HG03039 (cell line): ENCODE results near the gene CXorf49B.
"Not testable (repeated sequence)": the region's sequence is repeated elsewhere in the genome, so short reads cannot be mapped to it uniquely, and the experiment has no call there.

Source experiments
- ATAC-seq: cut with Tn5 transposase; IDR thresholded peaks from one replicate; pipeline ENCODE4 v1.9.1; 2021; ENCODE audit warnings: mild to moderate bottlenecking, moderate library complexity; ENCODE audit not compliant: unreplicated experiment

CXorf49B gene

DNA sequence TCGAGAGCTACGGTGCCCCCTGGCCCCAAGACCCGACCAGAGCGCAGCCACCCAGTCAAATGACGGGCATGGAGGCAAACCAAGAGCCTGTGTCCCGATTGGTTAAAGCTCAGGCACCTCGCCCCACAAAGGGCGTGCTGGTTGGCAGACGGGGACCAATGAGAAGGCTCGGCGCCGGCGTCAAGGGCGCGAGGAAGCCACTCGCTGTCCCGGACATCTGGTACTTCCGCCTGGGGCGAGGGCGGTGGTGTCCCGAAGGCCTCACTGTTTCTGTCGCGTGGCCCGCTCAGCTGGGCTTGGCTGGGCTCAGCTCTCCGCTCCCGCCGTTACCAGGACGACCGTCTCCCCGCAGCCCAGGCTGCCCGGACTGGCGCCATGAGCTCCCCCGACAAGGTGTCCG, at the start of gene CXorf49B:
TSS of gene CXorf49B (plus strand) at position 301 of the 400 bp plus-strand sequence. CDS start at position 376, 75 bp downstream.
- not testable (repeated sequence) for ATAC-seq

- ATAC-seq = not testable (repeated sequence)
Measured at GRCh38 chrX:71714064-71714463, 49.1 kb upstream of the CXorf49B start.

DNA sequence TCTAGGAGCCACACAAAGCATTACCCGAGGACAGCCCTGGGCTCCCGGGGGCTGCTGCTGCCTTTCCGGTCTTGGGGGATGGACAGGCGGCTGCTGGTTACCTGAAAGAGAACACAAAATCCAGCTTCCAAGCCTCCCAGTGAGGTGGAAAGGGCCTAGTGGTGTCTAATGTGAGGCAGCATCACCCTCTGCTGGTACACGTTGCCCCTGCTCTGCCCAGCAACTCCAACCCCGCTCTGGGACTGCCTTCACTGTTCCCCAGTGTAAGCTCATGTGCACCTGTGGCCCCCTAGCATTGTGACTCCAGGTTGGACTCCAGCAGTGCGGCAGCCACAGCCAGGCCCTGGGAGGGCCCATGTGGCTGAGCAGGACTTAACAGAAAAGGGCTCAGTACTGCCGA, 47.6 kb upstream of the CXorf49B start:
- not testable (repeated sequence) for ATAC-seq

DNA sequence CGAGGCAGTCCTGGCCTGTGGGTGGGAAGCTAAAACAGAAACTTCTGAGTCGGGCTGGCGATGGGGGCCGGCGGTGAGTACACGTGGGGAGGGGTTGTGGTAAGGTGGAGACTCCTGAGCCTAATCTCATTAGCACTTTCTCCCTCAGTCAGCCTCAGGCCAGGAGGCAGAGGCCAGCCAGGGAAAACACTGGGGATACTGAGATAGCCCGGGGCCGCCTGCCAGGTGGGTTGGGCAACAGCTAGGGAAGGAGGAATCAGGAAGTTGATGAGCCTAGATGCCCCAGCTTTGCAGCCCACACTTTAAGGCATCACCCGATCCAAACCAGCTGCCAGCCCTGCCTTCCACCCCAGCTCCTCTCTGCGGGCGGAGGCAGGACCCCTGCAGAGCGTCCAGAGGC, 46.8 kb upstream of the CXorf49B start:
- ATAC-seq = not testable (repeated sequence)

- ATAC-seq = not testable (repeated sequence)
Measured at GRCh38 chrX:71718185-71718584, 45.0 kb upstream of the CXorf49B start, which contains the start of gene CXorf49. Gene CXorf49, minus strand, starts transcription at chrX:71718285. Its CDS starts 134 bp downstream, at chrX:71718151.

DNA sequence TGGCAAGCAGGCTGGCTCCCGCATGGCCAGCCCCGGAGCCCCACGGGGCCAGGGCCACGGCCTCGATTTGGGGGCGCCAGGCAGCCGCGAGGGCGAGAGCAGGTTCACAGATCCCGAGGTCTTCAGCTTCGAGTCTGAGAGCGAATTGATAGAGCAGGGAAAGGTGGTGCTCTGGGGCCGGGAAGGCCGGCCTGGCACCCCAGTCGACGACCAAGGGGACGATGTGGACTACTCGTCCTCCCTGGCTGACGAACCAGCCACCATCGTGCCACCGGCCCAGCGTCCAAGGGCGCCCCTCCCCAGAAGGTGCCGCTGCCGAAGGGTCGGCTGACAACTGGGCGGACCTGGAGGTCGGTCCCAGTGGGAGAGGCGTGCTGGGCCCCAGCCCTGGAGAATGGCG, 44.0 kb upstream of the CXorf49B start:
- not testable (repeated sequence) for ATAC-seq

DNA sequence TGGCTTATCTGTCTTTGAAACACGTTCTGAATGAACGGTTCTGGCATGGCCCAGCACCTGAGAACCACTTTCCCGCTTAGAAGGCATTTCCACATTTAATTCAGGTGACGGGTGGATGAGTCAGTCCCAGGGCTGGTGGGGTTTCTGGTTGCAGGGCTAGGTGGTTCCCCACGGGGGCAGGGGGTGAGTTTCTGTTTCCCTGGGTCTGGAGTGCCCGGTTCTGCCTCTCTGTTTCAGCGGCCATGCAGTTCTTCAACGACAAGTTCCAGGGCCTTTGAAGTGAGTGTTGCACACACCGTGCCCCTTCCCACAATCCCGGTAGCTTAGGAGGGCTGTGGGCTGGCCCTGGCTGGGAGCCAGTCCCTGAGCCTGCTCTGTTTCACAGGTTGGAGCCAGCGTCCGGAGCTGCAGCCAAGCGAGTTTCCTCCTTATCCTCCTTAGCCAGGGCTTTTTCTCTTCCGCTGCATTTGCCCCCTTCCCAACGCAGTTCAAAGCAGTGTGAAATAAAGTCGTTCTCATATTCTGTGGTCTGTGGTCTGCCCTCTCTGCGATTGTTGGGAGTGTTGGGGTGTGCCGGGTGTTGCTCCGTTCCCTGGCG, 42.8 kb upstream of the CXorf49B start:
- not testable (repeated sequence) for ATAC-seq

GRCh38 chrX:71760688-71761281, 2.4 kb upstream of the CXorf49B start:
- not testable (repeated sequence) for ATAC-seq

GRCh38 chrX:71764832-71765231, 1.7 kb downstream of the CXorf49B start:
- ATAC-seq = not testable (repeated sequence)

GRCh38 chrX:71765613-71766012, 2.5 kb downstream of the CXorf49B start:
- ATAC-seq = not testable (repeated sequence)

GRCh38 chrX:71767134-71767533, 4.0 kb downstream of the CXorf49B start:
- ATAC-seq = not testable (repeated sequence)

DNA sequence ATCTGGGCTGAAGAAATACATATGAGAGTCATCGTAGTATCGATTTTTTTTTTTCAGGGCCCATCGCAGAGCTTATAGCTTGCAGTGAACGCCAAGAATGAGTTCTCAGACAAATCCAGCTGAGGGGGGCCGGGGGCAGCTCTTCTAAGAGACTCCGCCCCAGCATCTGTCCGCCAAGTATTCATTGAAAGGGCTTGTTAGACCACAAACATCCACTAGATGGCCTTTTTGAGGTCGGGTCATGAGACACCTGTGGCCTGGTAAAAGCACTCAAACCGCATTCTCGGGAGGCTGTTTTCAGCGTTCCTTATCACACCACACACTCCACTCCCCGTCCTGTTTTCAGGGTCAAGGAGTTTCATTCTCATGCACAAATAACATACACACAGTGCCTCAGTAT, 15.2 kb downstream of the CXorf49B start:
- ATAC-seq = not testable (repeated sequence)

DNA sequence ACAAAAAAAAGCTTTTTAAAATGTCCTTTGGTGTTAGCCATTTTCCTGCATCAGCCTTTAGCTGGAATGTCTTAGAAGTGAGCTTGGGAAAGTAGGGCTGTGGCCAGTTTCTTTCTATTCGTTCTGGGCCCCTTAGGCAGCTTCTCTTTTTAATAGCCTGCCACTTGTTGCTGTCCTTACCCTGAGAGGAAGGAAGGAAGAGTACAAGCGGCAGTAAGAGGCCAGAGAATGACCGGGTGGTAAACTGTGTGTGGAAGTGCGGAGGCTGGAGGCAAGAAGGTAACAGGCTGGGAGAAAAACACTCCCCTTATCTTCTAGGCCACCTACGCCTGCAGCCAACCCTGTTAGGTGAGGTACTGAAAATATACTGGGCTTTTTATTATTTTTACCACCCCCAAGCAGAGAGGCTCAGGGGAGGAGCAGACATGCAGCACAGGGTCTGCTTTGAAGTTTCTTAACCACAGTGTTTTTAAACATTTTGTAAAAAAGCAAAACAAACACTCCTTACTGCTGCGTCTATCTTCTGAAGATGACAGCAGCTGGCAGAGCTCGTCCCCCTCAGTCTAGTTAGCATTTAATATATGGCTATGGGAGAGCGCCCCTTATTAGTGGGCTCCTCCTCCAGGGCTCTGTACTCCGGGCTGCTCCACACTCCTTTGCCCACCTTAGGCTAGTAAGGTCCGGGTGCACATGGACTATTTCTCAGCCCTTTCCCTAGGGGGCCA, 19.2 kb downstream of the CXorf49B start:
- ATAC-seq = not testable (repeated sequence)

- not testable (repeated sequence) for ATAC-seq
Measured at GRCh38 chrX:71782950-71783299, 19.8 kb downstream of the CXorf49B start.

- peak; percentile 27 for ATAC-seq
Measured at GRCh38 chrX:71783569-71784347, 20.6 kb downstream of the CXorf49B start.

DNA sequence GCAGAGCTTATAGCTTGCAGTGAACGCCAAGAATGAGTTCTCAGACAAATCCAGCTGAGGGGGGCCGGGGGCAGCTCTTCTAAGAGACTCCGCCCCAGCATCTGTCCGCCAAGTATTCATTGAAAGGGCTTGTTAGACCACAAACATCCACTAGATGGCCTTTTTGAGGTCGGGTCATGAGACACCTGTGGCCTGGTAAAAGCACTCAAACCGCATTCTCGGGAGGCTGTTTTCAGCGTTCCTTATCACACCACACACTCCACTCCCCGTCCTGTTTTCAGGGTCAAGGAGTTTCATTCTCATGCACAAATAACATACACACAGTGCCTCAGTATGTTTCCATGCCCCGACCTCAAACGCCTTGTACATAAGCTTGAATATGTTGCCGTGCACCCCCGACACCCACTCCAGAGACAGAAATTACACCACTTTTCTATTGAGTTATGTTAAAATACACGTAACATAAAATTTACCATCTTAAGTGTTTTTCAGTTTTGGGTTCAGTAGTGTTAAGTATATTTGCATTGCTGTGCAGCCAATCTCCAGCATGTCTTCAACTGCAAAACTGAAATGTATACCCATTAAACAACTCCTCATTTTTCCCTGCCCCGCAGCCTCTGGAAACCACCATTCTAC, 21.3 kb downstream of the CXorf49B start:
- ATAC-seq = peak; percentile 56

DNA sequence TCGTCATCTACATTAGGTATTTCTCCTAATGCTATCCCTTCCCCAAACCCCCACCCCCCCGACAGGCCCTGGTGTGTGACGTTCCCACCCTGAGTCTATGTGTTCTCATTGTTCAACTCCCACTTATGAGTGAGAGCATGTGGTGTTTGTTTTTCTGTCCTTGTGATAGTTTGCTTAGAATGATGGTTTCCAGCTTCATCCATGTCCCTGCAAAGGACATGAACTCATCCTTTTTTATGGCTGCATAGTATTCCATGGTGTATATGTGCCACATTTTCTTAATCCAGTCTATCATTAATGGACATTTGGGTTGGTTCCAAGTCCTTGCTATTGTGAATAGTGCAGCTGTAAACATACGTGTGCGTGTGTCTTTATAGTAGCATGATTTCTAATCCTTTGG, 43.3 kb downstream of the CXorf49B start:
- ATAC-seq = not testable (repeated sequence)

DNA sequence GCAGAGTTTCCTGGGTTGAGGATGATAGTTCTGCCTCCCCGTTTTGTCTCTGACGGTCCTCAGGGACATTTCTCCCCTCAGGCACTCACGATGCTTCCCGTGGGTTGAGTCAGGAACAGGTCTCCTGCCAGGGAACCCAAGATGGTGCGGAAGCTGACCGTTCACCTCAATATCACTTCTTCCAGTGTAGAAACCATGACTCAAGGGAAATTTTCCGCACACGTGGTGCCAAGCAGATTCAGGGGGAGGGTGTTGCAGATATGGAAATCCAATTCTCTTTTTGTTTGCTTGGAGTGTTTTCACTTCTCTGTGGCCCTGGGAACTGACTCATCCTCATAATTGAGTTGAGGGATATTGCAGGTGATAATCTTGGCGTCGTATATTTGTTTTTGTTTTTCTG, 46.7 kb downstream of the CXorf49B start:
- no peak for ATAC-seq

- ATAC-seq = no peak
Measured at GRCh38 chrX:71814123-71814912, 51.2 kb downstream of the CXorf49B start.
